ENCODE measurements around the gene C19orf47.
"Not testable (repeated sequence)": the region's sequence is repeated elsewhere in the genome, so short reads cannot be mapped to it uniquely, and the experiment has no call there.

C19orf47 gene

DNA sequence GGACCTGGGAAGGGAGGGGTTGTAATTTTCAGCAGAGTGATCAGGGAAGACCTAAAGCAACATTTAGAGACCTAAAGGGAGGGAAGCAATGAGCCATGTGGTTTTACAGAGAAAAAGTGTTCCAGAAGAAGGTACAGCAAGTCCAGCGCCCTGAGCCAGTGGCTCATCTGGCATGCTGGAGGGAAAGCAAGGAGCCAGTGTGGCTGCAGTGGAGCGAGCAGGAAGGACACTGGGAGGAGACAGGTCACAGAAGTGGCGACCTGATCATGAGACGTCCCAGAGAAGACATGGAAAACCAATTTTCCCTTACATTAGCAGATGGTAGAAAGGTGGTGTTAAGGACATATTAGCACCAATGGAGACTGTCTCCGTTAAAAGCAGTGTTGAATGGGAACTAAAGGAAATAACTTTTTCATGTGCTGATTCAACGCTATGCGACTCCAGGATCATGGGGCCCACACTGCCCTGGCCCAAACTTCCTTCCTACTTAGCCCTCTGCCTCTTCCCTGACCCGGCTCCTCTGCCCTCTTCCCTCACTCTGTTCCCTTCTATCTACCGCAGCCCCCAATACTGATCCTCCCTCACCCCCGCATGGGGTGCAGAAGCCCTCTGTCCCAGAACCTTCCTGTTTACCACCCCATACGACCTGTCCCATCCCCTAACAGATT lies 5.4 kb downstream of the C19orf47 start:
- DNase-seq = no peak

DNA sequence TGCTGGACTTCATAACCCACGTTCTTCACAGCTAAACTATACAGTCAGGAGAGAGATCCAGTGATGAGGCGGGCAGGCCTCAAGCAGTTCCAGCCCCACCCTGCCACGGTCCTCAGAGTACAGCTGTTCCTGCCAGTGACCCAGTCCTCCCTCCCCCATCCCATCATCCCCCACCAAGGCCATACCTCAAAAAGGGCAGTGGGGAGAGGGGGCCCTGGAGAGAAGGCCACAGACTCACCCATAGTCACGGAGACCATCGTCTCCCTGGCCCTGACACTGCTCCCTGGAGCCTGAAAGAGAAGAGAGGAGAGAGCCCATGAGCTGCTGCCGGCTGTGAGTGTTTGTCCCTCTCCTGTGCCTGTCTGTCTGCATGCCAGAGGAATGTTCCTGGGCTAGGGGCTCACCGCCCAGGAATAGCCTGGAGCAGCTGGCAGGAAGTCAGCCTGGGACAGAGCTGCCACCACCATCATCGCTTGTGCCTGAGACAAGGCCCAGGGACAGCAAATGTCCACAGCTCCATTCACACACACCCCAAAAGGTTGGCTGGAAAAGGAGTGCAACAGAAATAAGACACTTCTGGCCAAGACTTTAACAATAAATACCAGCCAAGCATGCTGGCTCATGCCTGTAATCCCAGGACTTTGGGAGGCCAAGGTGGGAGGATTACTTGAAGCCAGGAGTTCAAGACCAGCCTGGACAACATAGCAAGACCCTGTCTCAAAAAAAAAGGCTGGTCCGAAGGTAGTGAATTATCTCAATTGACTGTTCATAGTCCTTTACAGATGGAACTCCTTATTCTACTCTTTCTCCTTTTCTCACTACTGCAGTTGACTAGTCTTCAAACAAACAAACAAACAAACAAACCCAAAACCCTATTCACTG lies 6.4 kb downstream of the C19orf47 start:
- DNase-seq = no peak

GRCh38 chr19:40339018-40339728 lies 9.0 kb downstream of the C19orf47 start:
- DNase-seq = no peak

GRCh38 chr19:40337594-40337993 lies 10.6 kb downstream of the C19orf47 start:
- DNase-seq = no peak

- DNase-seq = no peak
These were observed 11.1 kb downstream of the C19orf47 start for GRCh38 chr19:40337107-40337506.

GRCh38 chr19:40336601-40336900 lies 11.6 kb downstream of the C19orf47 start:
- no peak for DNase-seq

- DNase-seq = no peak
These were observed 12.2 kb downstream of the C19orf47 start for GRCh38 chr19:40335855-40336600.

DNA sequence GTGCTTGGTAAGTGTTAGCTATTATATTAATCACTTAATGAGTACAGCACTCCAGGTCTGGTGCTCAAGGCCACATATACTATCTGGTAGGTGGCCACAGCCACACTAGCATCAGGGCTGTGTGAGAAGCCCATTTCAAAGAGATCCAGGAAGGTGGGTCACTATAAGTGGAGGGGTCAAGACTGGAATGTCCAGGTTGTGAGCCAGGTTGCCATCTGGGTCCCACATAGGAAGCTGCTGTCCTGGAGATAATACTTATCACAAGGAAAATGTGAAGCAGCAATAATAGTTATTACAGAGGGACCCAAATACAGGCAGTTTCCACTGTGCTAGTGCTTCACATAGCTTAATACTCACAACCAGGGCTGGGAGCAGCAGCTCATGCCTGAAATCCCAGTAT lies 13.1 kb downstream of the C19orf47 start:
- DNase-seq = no peak

DNA sequence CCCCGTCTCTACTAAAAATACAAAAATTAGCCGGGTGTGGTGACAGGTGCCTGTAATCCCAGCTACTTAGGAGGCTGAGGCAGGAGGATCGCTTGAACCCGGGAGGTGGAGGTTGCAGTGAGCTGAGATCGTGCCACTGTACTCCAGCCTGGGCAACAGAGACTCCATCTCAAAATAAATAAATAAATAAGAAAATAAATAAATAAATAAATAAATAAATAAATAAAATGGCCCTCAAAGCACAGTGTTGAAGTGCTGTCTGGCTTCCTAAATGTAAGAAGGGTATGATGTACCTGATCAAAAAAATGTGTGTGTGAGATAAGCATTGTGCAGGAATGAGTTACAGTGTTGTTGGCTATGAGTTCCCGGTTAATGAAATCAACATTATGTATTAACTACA lies 15.1 kb downstream of the C19orf47 start:
- not testable (repeated sequence) for DNase-seq

DNA sequence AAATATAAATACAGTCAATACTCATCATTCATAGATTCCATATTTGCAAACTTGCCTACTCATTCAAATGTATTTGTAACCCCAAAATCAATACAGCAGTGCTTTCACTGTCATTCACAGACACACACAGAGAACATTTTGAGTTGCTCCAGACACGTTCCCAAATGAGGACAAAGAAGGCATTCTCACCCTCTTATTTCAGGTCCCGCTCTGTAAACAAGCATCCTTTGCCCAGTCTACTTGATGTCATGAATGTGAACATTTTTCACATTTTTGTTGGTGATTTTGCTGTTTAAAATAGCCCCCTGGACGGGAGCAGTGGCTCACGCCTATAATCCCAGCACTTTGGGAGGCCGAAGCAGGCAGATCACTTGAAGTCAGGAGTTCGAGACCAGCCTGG lies 15.5 kb downstream of the C19orf47 start:
- no peak for DNase-seq

GRCh38 chr19:40331052-40331451 lies 17.1 kb downstream of the C19orf47 start:
- DNase-seq = no peak

GRCh38 chr19:40326201-40326600 lies 22.0 kb downstream of the C19orf47 start:
- DNase-seq = no peak

DNA sequence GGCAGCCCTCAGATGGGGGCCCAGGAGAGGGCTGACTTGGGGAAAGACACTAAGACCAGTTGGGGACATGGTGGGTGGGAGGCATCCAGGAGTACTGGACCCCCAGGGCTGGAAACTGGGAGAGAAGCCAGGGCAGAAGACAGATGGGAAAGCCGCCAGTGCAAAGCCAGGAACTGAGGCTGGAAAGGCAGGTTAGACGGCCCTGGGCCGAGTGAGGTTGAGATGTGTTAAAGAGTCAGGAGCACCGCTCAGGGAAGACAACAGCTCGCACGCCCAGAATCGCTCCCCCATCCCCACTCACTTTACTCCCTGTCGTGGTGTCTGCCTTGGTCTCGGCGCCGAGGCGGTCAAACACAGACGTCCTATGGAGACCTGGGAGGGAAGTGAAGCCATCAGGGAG lies 24.5 kb downstream of the C19orf47 start:
- no peak for DNase-seq

DNA sequence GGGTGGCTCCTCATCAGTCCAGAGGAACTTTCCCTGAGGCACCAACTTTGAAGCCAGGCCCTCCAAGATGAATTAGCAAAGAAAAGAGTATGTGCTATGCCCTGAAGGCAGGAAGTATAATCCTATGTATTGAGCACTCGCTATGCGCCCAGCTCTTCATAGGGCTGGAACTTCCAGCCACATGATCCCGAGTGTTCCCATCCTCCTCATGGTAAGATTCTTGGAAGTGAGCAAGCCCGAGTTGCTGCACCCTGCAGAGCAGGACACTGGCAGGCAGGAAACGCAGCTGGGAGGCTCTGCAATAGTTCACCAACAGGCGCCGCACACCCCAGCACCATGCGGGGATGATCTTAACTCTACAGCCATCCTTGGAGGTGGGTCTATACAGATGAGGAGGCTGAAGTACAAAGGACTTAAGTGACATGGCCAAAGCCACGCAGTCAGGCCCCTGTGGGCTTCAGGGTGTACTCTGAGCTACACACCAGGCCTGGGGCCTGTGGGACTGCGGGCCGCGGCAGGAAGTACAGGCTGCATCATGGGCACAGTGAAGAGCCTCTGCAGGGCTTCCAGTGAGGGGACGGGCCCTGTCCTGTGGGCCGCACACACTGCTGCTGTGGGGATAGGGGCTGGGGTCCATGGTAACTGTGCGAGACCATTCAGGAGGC lies 25.1 kb downstream of the C19orf47 start:
- DNase-seq = no peak

DNA sequence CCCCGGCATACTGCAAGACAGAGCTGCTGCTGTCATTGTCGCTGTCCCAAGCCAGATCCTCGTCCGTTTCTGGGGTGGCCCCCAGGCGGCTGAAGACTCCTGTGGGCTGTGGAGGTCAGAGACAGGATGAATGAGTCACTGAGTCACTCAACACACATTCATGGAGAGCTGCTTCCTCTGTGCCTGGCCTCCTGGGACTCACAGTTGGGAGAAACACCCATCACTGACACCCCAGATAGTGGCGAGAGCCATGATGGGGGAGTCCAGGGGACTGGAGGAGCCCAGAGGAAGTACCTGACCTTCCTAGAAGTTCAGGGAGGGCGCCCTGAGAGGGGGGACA lies 26.0 kb downstream of the C19orf47 start:
- DNase-seq = no peak

- no peak for DNase-seq
These were observed 26.5 kb downstream of the C19orf47 start for GRCh38 chr19:40321566-40322270.

DNA sequence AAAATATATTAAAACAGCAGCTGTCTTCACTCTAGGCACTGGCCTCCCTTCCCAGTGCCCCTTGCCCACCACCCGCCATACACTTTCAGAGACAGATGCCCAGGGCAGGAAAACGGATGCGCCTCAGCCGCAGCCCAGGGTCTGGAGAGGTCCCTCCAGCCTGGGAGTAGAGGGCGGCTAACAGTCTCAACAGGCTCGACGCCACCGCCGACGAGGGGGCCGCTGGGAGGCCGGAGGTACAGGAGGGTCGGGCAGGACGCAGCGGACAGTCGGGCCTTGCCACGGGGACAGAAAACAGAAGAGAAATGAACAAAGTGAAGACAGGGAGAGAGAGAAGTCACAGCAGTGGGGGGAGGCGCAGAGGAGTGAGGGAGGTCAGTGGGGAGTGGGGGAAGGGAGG lies 27.1 kb downstream of the C19orf47 start:
- DNase-seq = no peak

GRCh38 chr19:40320558-40320935 lies 27.6 kb downstream of the C19orf47 start:
- no peak for DNase-seq

DNA sequence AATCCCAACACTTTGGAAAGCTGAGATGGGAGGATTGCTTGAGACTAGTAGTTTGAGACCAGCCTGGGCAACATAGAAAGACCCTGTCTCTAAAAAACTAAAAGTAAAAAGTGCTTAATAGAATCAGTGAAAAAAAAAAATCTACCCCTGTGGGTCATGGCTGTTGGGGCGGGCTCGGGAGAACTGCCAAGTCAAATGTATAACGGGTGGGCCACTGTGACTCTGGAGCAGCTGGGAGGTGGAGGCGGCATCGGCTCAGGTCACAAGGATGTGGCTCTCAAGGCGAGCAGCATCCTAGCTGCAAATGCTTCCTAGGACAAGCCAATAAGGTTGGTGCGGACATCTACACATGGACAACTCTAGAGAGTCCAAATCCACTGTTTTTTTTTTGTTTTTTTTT lies 30.9 kb downstream of the C19orf47 start:
- no peak for DNase-seq

DNA sequence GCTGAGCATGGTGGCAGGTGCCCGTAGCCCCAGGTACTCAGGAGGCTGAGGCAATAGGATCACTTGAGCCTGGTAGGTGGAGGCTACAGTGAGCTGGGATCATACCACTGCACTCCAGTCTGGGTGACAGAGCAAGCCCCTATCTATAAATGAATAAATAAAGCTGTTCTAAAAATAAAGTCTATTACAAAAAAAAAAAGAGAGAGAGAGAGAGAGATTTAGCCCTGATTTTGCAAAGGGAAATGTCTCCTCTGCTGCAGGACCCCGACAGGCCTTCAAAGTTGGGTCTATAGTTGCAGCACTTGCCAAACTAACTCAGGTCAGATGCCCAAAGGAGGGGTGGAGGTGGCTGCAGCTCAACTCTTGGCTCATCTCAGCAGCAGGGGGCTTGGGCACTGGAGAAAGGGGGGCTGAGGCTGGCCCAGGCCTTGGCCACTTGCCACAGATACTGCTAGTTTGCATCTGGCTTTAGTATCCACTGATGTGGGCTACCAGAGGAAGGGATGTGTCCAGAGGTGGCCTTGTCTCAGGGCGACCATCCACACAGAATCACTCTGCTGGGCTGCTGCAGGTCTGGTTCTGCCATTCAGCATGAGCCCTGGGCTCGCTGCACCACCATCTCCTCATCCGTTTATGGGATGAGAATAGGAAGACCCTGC lies 32.3 kb downstream of the C19orf47 start:
- DNase-seq = no peak

DNA sequence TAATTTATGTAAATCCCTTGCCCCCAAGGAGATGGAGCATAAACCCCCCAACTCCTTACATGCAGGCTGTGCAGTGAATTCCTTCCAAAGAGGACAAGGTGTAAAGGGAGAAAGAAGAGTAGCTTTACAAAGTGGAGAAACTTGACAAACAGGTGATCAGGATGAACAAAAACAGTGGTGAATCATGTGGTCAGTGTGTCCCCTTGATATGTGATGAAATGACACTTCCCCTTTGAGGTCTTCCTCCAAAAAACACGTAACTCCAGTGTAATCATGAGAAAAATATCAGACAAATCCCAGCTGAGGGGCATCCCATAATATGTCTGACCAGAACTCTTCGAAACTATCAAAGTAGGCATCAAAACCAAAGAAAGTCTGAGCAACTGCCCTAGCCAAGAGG lies 33.5 kb downstream of the C19orf47 start:
- no peak for DNase-seq

All from activated CD4-positive, alpha-beta T cell treated with anti-CD3 and anti-CD28 coated beads, Interleukin-2, Interleukin-6, amounts not matched to agents 100 ng/mL and 50 ng/mL, durations not matched to agents 16 hours and 8 hours (primary cell).